Neural progenitor cell (in vitro differentiated cells): ENCODE data around the gene AIP. TPM values are rescaled to one million over a fixed set of nuclear protein-coding genes. Genes with fewer than 3 reads are reported as not detected.

Experiments
- DNase-seq: peaks from one replicate; pipeline ENCODE4 v3.0.0-alpha.2; 2016; ENCODE audit warnings: low spot score
- H2AFZ ChIP-seq: fragments of 200-600 bp; sonication (generic); replicated peaks from 2 replicates; pipeline ENCODE4 v1.6.1; 2016; ENCODE audit warnings: antibody characterized with exemption
- H3F3A ChIP-seq: fragments of 200-600 bp; sonication (generic); 2 replicates; pipeline ENCODE4 v1.6.1; 2016; ENCODE audit warnings: antibody characterized with exemption, low read depth
- H3K27ac ChIP-seq: fragments of 200-600 bp; sonication (generic); 2 replicates; pipeline ENCODE4 v1.5.1; 2016; ENCODE audit warnings: mild to moderate bottlenecking
- H3K27me3 ChIP-seq: fragments of 200-600 bp; sonication (generic); 2 replicates; pipeline ENCODE4 v1.6.1; 2016; ENCODE audit warnings: mild to moderate bottlenecking, moderate library complexity
- H3K36me3 ChIP-seq: fragments of 200-600 bp; sonication (generic); 2 replicates; pipeline ENCODE4 v1.5.1; 2016
- H3K4me1 ChIP-seq: fragments of 200-600 bp; sonication (generic); 2 replicates; pipeline ENCODE4 v1.6.1; 2016; ENCODE audit warnings: mixed run types
- H3K4me2 ChIP-seq: fragments of 200-600 bp; sonication (generic); 2 replicates; pipeline ENCODE4 v1.6.1; 2016
- H3K4me3 ChIP-seq: fragments of 200-600 bp; sonication (generic); 2 replicates; pipeline ENCODE4 v1.5.1; 2016
- H3K79me2 ChIP-seq: fragments of 200-600 bp; sonication (generic); 2 replicates; pipeline ENCODE4 v1.6.1; 2016; ENCODE audit warnings: low read depth
- H3K9ac ChIP-seq: fragments of 200-600 bp; sonication (generic); 2 replicates; pipeline ENCODE4 v1.6.1; 2016
- H3K9me3 ChIP-seq: fragments of 200-600 bp; sonication (generic); 2 replicates; pipeline ENCODE4 v1.5.1; 2016; ENCODE audit warnings: low read depth
- H4K20me1 ChIP-seq: fragments of 200-600 bp; sonication (generic); 2 replicates; pipeline ENCODE4 v1.6.1; 2016; ENCODE audit warnings: low read depth
- H3K27ac Mint-ChIP-seq: 3 replicates; pipeline ENCODE4 v1.8.0; 2021; ENCODE audit warnings: mixed read lengths
- H3K27me3 Mint-ChIP-seq: 2 replicates; pipeline ENCODE4 v1.8.0; 2022; ENCODE audit warnings: low read depth, mild to moderate bottlenecking, inconsistent platforms, moderate library complexity, mixed read lengths; ENCODE audit not compliant: insufficient read depth
- H3K36me3 Mint-ChIP-seq: 3 replicates; pipeline ENCODE4 v1.8.0; 2021; ENCODE audit warnings: mixed read lengths
- H3K4me1 Mint-ChIP-seq: 3 replicates; pipeline ENCODE4 v1.8.0; 2021; ENCODE audit warnings: mixed read lengths
- H3K4me3 Mint-ChIP-seq: 3 replicates; pipeline ENCODE4 v1.8.0; 2021; ENCODE audit warnings: mild to moderate bottlenecking, moderate library complexity, mixed read lengths
- H3K9me3 Mint-ChIP-seq: 3 replicates; pipeline ENCODE4 v1.8.0; 2020; ENCODE audit warnings: mixed read lengths
- EZH2 ChIP-seq: fragments of 200-600 bp; sonication (generic); IDR thresholded peaks from 2 replicates; pipeline ENCODE4 v1.6.1; 2017; ENCODE audit warnings: antibody characterized with exemption, mild to moderate bottlenecking, moderate library complexity
- EZH2phosphoT487 ChIP-seq: fragments of 200-600 bp; sonication (generic); IDR thresholded peaks from 2 replicates; pipeline ENCODE4 v1.6.1; 2017; ENCODE audit warnings: antibody characterized with exemption
- total RNA-seq: library from RNA; depleted of rRNA; stranded (reverse); fragments of >200 nt; gene quantifications from 2 replicates; pipeline ENCODE4 v1.2.3, GENCODE V29; 2015; ENCODE audit warnings: low replicate concordance
- TF ChIP-seq, protein P1 (sequence below): fragments of 200-600 bp; sonication (generic); IDR thresholded peaks from 2 replicates; pipeline ENCODE4 v1.5.1; 2017; ENCODE audit warnings: antibody characterized with exemption, mild to moderate bottlenecking

The AIP gene
- total RNA-seq, 1 donor from 2014 or later, result 20.3 TPM

DNA sequence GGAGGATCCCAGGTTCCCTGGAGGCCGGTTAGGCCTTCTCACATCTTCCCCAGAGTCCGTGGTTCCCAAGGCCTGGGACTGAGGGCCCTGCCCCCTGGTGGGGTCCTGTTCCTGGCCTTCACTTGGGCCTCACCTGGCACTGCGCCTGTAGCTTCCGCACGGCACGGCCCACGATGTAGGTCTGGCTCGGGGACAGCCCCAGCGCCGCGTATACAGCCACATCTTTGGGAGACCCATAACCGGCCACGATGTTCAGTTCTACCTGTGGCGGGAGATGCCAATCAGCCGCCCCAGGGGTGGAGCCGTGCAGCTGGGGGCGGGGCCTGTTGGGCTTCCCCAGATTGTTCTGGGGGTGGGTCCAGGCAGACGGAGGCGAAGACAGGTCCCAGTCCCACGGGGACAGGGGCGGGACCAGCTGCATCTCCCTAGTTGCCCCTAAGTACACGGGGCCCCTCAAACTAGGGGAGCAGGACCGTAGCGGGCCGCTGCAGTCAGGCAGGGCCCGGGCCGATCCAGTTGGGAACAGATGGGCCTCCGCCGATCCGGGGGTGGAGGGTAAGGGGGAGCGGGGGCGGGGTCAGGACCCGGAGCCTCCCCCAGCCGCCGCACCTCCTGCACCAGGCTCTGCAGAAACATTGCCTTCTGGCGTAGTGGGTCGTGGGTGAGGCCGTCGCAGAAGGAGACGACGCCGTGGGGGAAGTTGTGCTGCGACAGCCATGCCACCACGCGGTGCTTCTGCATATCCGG lies 10.1 kb downstream of the AIP start:
- no peaks in the 10 kb centered on the region for H4K20me1 ChIP-seq
- H3K27ac ChIP-seq, result no peak overlapping the region
- no peaks in the 10 kb centered on the region for H3F3A ChIP-seq
- no peak for TF ChIP-seq EZH2
- TF ChIP-seq EZH2phosphoT487, result no peak
- TF ChIP-seq, protein P1, sequence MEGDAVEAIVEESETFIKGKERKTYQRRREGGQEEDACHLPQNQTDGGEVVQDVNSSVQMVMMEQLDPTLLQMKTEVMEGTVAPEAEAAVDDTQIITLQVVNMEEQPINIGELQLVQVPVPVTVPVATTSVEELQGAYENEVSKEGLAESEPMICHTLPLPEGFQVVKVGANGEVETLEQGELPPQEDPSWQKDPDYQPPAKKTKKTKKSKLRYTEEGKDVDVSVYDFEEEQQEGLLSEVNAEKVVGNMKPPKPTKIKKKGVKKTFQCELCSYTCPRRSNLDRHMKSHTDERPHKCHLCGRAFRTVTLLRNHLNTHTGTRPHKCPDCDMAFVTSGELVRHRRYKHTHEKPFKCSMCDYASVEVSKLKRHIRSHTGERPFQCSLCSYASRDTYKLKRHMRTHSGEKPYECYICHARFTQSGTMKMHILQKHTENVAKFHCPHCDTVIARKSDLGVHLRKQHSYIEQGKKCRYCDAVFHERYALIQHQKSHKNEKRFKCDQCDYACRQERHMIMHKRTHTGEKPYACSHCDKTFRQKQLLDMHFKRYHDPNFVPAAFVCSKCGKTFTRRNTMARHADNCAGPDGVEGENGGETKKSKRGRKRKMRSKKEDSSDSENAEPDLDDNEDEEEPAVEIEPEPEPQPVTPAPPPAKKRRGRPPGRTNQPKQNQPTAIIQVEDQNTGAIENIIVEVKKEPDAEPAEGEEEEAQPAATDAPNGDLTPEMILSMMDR, result no peak
- no peaks in the 10 kb centered on the region for H3K36me3 ChIP-seq
- peaks cover 8% of the 10 kb centered on the region for H3K36me3 Mint-ChIP-seq
- H3K9me3 Mint-ChIP-seq, result no peaks in the 10 kb centered on the region
- no peak for DNase-seq
- H3K4me3 Mint-ChIP-seq, result no peak overlapping the region
- no peaks in the 10 kb centered on the region for H3K79me2 ChIP-seq
- no peaks in the 10 kb centered on the region for H3K27me3 Mint-ChIP-seq
- H2AFZ ChIP-seq, result no peak overlapping the region
- no peak overlapping the region for H3K4me3 ChIP-seq
- no peaks in the 10 kb centered on the region for H3K27me3 ChIP-seq
- no peak overlapping the region for H3K27ac Mint-ChIP-seq
- no peaks in the 10 kb centered on the region for H3K9me3 ChIP-seq
- peaks cover 7% of the 10 kb centered on the region for H3K4me1 Mint-ChIP-seq
- H3K4me2 ChIP-seq, result no peak overlapping the region
- H3K9ac ChIP-seq, result no peak overlapping the region
- H3K4me1 ChIP-seq, result no peaks in the 10 kb centered on the region

DNA sequence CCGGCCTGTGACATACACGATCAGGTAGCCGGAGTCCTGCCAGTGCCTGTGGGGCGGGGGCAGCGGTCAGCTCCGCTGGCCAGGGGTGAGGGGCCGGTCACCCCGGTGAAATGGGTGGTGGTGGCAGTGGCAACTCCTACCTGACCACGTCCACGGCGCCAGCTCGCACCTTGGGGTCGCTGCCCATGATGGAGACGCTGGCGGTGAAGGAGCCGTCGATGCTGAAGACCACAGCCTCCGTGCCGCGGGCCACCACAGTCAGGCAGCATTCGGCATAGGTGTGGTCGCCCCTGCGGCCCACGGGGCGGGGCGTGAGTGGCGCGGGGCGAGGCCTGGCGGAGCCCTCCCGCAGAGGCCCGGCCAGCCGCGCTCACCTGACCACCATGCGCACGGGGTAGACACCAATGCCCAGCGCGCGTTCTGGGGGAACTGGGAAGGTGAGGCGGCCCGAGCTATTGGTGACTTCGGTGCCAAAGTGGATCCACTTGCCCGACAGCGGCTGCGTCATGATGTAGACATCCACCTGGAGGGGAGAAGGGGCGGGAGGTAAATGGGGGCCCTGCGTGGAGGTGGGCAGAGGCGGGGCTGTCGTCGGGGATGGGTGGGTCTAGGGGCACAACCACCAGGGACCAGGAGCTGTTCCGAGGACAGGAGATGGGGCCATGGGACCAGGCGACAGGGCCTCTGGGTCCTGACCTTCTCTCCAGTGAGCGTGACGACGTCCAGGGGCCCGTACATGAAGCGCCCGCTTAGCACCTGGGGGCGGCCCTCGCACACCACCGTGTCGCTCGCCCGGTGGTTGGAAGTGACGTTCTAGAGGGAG lies 10.9 kb downstream of the AIP start:
- no peaks in the 10 kb centered on the region for H3K4me1 ChIP-seq
- H3K36me3 ChIP-seq, result no peaks in the 10 kb centered on the region
- no peaks in the 10 kb centered on the region for H3K27me3 Mint-ChIP-seq
- H3K36me3 Mint-ChIP-seq, result peaks cover 8% of the 10 kb centered on the region
- H2AFZ ChIP-seq, result no peak overlapping the region
- no peaks in the 10 kb centered on the region for H4K20me1 ChIP-seq
- no peak overlapping the region for H3K27ac Mint-ChIP-seq
- no peak overlapping the region for H3K4me3 Mint-ChIP-seq
- H3K4me3 ChIP-seq, result no peak overlapping the region
- no peaks in the 10 kb centered on the region for H3K9me3 Mint-ChIP-seq
- H3K27me3 ChIP-seq, result no peaks in the 10 kb centered on the region
- H3K4me2 ChIP-seq, result no peak overlapping the region
- no peak overlapping the region for H3K9ac ChIP-seq
- no peak for TF ChIP-seq EZH2
- TF ChIP-seq, protein P1, result no peak
- no peak for TF ChIP-seq EZH2phosphoT487
- peaks cover 7% of the 10 kb centered on the region for H3K4me1 Mint-ChIP-seq
- H3K79me2 ChIP-seq, result no peaks in the 10 kb centered on the region
- no peaks in the 10 kb centered on the region for H3K9me3 ChIP-seq
- H3F3A ChIP-seq, result no peaks in the 10 kb centered on the region
- DNase-seq, result no peak
- H3K27ac ChIP-seq, result no peak overlapping the region

GRCh38 chr11:67494371-67495233 lies 11.8 kb downstream of the AIP start:
- Histone ChIP-seq H3K27ac (no peak overlapping the region), H3K79me2 (no peaks in the 10 kb centered on the region), H2AFZ (no peak overlapping the region), H4K20me1 (no peaks in the 10 kb centered on the region), H3F3A (no peaks in the 10 kb centered on the region), H3K9ac (no peak overlapping the region), H3K27me3 (no peaks in the 10 kb centered on the region), H3K4me1 (no peaks in the 10 kb centered on the region), H3K36me3 (no peaks in the 10 kb centered on the region), H3K9me3 (no peaks in the 10 kb centered on the region), H3K4me3 (no peak overlapping the region), H3K4me2 (no peak overlapping the region)
- DNase-seq, result no peak
- peaks cover 8% of the 10 kb centered on the region for H3K36me3 Mint-ChIP-seq
- H3K27me3 Mint-ChIP-seq, result no peaks in the 10 kb centered on the region
- peaks cover 5% of the 10 kb centered on the region for H3K4me1 Mint-ChIP-seq
- no peaks in the 10 kb centered on the region for H3K9me3 Mint-ChIP-seq
- H3K4me3 Mint-ChIP-seq, result no peak overlapping the region
- H3K27ac Mint-ChIP-seq, result no peak overlapping the region
- TF ChIP-seq EZH2 (no peak), EZH2phosphoT487 (no peak)
- TF ChIP-seq, protein P1, result no peak
